ENCODE results near the gene CACNA1C. TPM values are rescaled to one million over a fixed set of nuclear protein-coding genes. Genes with fewer than 3 reads are reported as not detected.

The CACNA1C gene
- total and polyA plus RNA-seq, 4 donors: 4.3 to 114 (median 46.3) TPM

DNA sequence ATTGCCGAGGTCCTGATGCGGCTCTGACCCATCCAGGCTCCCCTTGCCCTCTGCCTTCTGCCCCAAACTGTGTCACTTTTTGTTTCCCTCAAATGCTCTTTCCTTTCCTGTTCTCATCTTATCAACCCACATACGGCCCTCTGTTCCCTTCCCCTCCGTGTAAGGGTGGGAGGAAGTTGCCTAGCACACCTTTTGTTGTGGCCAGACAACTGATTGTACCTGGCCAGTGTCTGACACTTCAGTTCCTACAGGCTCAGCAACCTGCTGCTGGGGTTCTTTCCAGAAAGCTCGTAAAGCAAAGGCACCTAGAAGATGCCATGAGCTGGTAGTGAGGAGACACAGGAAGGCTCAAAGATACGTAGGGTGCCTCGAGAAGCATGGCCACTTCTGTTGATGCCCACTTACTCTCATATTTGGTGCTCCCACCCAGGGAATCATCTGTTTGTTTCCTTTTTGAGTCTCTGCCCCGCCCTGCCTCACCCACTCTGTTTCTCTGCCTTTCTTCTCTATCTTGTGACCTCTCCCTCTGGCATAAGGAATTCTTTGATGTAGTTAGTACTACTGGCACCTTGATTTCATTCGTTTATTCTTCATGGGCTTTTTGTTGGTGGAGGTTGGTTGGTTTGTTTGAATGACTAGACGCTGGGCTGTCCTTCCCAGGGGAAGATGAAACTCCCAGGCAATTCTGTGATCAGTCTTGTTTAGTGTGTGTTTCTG is 589.5 kb downstream of the CACNA1C start:
- Histone ChIP-seq H3K27me3 (ENCODE audit: control insufficient read depth in 1 of 2, insufficient read depth in 2 of 2, low read length in 1 of 2) (no peaks in the 10 kb centered on the region), H3K4me3 (ENCODE audit: low read length in 2 of 2) (no peak overlapping the region), H3K36me3 (ENCODE audit: control insufficient read depth in 1 of 2, insufficient read depth in 2 of 2, low read length in 1 of 2) (no peaks in the 10 kb centered on the region), H3K9me3 (ENCODE audit: control insufficient read depth, low read length) (no peaks in the 10 kb centered on the region), H3K27ac (ENCODE audit: low read depth in 1 of 2, low read length in 2 of 2) (no peak overlapping the region), H3K4me1 (ENCODE audit: control insufficient read depth in 1 of 2, insufficient read depth in 2 of 2, low read length in 2 of 2) (no peaks in the 10 kb centered on the region)
- 79 to 86% methylated on average over 10 of the region's 10 CpGs for WGBS, 2 donors
- DNase-seq: no peak
- no peak for ATAC-seq (ENCODE audit: low FRiP score)
- intact Hi-C loops (cut with DNase I): no loop called here

DNA sequence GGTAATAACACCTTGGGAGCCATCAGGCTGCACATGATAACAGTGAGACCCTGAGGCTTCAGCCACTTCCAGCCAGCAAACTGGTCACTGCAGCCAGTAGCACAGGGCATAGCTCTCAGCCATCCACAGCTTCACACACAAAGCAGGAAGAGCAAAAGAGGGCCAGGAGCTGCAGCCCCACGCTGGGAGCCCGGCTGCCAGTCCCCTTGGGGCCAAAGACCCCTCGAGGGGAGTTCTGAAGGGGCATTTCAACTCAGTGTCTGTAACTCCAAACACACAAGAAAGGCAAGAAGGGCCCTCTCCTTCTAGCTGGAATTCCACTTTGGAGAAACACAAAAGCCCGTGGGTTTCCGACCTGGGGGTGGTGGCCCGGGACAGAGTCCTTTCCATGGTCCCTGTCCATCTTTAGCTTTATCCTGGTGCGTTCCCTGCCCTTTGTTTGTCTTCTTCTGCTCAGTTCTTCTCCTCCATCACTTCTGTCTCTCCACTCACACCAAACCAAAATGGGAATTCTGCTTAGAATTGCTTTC is 590.2 kb downstream of the CACNA1C start:
- DNase-seq: peak in 1 of 2 donors; percentile 60
- Histone ChIP-seq H3K36me3 (ENCODE audit: control insufficient read depth in 1 of 2, insufficient read depth in 2 of 2, low read length in 1 of 2) (no peaks in the 10 kb centered on the region), H3K9me3 (ENCODE audit: control insufficient read depth, low read length) (no peaks in the 10 kb centered on the region), H3K4me3 (ENCODE audit: low read length in 2 of 2) (no peak overlapping the region), H3K27ac (ENCODE audit: low read depth in 1 of 2, low read length in 2 of 2) (no peak overlapping the region), H3K27me3 (ENCODE audit: control insufficient read depth in 1 of 2, insufficient read depth in 2 of 2, low read length in 1 of 2) (no peaks in the 10 kb centered on the region), H3K4me1 (ENCODE audit: control insufficient read depth in 1 of 2, insufficient read depth in 2 of 2, low read length in 2 of 2) (no peaks in the 10 kb centered on the region)
- no peak for ATAC-seq (ENCODE audit: low FRiP score)
- intact Hi-C loops (cut with DNase I): no loop called here
- WGBS, 2 donors: 90 to 93% methylated on average over 7 of the region's 7 CpGs

DNA sequence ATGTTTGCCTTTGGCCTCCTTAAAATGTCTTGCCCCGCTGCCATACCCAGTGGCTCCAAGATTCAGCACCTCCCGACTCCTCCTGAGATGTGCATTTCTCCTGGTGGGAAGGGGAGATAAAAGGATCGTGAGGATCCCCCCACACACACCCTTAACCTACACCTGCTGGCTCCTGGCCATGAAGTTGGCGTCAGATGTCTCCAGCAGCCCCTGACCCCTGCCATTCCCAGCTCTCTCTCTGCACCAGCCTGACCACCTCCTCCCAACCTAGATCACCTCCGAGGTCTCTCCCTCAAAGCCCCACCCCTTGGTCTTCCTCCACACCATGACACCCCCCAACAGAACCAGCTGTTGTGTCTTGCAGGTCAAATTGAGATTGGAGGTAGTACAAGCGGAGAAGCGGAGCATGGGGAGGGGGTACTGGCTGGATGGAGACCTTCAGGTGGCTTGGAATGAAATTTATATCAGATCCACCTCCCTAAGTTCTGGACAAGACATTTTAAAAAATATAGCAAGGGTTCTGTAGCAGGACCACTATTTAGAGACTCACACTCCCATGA is 590.9 kb downstream of the CACNA1C start:
- no peaks in the 10 kb centered on the region for H3K9me3 ChIP-seq (ENCODE audit: control insufficient read depth, low read length)
- H3K36me3 ChIP-seq (ENCODE audit: control insufficient read depth in 1 of 2, insufficient read depth in 2 of 2, low read length in 1 of 2): no peaks in the 10 kb centered on the region
- DNase-seq: peak in 1 of 2 donors; percentile 45
- intact Hi-C loops (cut with DNase I): no loop called here
- no peak for ATAC-seq (ENCODE audit: low FRiP score)
- no peak overlapping the region for H3K4me3 ChIP-seq (ENCODE audit: low read length in 2 of 2)
- no peak overlapping the region for H3K27ac ChIP-seq (ENCODE audit: low read depth in 1 of 2, low read length in 2 of 2)
- no peaks in the 10 kb centered on the region for H3K4me1 ChIP-seq (ENCODE audit: control insufficient read depth in 1 of 2, insufficient read depth in 2 of 2, low read length in 2 of 2)
- no peaks in the 10 kb centered on the region for H3K27me3 ChIP-seq (ENCODE audit: control insufficient read depth in 1 of 2, insufficient read depth in 2 of 2, low read length in 1 of 2)
- WGBS, 2 donors: 93 to 95% methylated on average over 7 of the region's 7 CpGs

DNA sequence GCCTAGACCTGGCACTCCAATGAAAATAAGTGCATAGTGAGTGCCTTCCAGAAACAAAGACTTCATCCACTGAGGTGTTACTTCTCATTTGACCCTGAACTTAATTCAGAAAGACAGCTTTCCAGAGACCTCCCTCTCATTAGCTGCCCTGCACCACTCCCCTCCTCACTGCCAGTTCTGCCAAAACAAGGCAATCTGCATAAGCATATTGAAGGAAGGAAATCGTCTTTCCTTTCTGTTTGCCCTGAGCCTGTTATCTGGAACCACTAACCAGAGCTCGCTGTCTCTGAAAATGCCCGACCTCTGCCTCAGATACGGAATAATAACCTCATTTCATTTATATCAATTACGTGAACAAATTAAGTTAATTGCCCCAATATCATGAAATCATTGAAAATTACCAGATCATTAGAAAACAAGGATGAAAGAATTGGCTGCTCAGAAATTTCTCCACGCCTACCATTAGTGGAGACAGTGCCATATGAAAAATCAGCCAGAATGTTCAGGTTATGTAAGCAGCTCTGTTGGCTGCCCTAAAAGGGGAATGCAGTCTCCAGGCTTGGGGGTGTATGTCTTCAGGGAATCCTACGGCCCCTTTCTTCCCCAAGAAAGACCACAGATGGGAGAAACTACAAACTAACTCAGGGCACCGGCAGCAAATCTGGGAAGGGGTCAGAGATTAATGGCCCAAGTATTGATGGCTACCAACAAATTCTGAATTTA is 592.1 kb downstream of the CACNA1C start:
- Histone ChIP-seq H3K4me1 (ENCODE audit: control insufficient read depth in 1 of 2, insufficient read depth in 2 of 2, low read length in 2 of 2) (no peaks in the 10 kb centered on the region), H3K27ac (ENCODE audit: low read depth in 1 of 2, low read length in 2 of 2) (no peak overlapping the region), H3K9me3 (ENCODE audit: control insufficient read depth, low read length) (no peaks in the 10 kb centered on the region), H3K36me3 (ENCODE audit: control insufficient read depth in 1 of 2, insufficient read depth in 2 of 2, low read length in 1 of 2) (no peaks in the 10 kb centered on the region), H3K4me3 (ENCODE audit: low read length in 2 of 2) (no peak overlapping the region), H3K27me3 (ENCODE audit: control insufficient read depth in 1 of 2, insufficient read depth in 2 of 2, low read length in 1 of 2) (no peaks in the 10 kb centered on the region)
- peak in 1 of 2 donors; percentile 3 for DNase-seq
- WGBS, 2 donors: 80 to 85% methylated on average over 8 of the region's 8 CpGs
- ATAC-seq (ENCODE audit: low FRiP score): no peak
- intact Hi-C loops (cut with DNase I): no loop called here

DNA sequence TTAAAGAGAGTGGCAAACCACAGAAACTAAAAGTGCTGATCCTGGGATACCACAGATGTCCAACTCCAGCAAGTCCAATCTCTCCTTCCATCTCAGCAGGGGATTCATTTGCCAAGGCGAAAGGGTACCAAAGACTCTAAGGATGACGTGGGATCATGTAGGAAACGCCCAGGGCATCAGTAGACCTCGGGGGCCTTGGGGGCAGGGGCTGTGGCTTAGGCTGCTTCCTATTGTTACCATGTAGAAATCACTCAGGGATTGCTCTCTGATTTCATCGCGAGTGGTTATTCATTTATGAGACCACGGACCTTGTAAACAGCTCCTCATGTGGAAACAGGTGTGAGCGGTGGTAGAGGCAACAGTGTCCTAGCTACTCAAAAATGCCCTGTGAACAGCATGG is 592.7 kb downstream of the CACNA1C start:
- peak in 1 of 2 donors; percentile 47 for DNase-seq
- Histone ChIP-seq H3K27ac (ENCODE audit: low read depth in 1 of 2, low read length in 2 of 2) (no peak overlapping the region), H3K27me3 (ENCODE audit: control insufficient read depth in 1 of 2, insufficient read depth in 2 of 2, low read length in 1 of 2) (no peaks in the 10 kb centered on the region), H3K9me3 (ENCODE audit: control insufficient read depth, low read length) (no peaks in the 10 kb centered on the region), H3K4me3 (ENCODE audit: low read length in 2 of 2) (no peak overlapping the region), H3K36me3 (ENCODE audit: control insufficient read depth in 1 of 2, insufficient read depth in 2 of 2, low read length in 1 of 2) (no peaks in the 10 kb centered on the region), H3K4me1 (ENCODE audit: control insufficient read depth in 1 of 2, insufficient read depth in 2 of 2, low read length in 2 of 2) (no peaks in the 10 kb centered on the region)
- 91 to 95% methylated on average over 8 of the region's 8 CpGs for WGBS, 2 donors
- intact Hi-C loops (cut with DNase I): no loop called here
- no peak for ATAC-seq (ENCODE audit: low FRiP score)

DNA sequence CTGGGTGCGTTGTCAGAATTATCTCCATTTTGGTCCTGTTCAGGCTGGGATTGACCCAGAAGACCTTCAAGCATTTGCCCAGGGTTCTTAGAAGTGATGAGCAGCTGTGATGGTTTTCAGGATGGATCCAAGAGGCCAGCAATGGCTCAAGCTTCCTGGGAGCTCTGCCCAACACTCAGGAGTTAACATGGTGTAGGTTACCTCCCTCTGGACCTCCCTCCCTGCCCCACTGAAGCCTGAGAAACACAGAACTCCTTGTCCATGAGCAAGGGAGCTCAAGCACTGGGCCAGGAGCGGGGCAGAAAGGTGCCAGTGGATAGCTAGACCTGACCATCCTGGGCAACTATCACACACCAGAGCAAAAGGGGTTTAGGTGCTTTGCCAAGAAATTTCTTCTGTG is 593.6 kb downstream of the CACNA1C start:
- Histone ChIP-seq H3K4me1 (ENCODE audit: control insufficient read depth in 1 of 2, insufficient read depth in 2 of 2, low read length in 2 of 2) (no peaks in the 10 kb centered on the region), H3K36me3 (ENCODE audit: control insufficient read depth in 1 of 2, insufficient read depth in 2 of 2, low read length in 1 of 2) (no peaks in the 10 kb centered on the region), H3K27ac (ENCODE audit: low read depth in 1 of 2, low read length in 2 of 2) (no peak overlapping the region), H3K4me3 (ENCODE audit: low read length in 2 of 2) (no peak overlapping the region), H3K9me3 (ENCODE audit: control insufficient read depth, low read length) (no peaks in the 10 kb centered on the region), H3K27me3 (ENCODE audit: control insufficient read depth in 1 of 2, insufficient read depth in 2 of 2, low read length in 1 of 2) (no peaks in the 10 kb centered on the region)
- 93 to 95% methylated on average over 2 of the region's 2 CpGs for WGBS, 2 donors
- DNase-seq: peak in 1 of 2 donors; percentile 15
- ATAC-seq (ENCODE audit: low FRiP score): no peak
- intact Hi-C loops (cut with DNase I): no loop called here

DNA sequence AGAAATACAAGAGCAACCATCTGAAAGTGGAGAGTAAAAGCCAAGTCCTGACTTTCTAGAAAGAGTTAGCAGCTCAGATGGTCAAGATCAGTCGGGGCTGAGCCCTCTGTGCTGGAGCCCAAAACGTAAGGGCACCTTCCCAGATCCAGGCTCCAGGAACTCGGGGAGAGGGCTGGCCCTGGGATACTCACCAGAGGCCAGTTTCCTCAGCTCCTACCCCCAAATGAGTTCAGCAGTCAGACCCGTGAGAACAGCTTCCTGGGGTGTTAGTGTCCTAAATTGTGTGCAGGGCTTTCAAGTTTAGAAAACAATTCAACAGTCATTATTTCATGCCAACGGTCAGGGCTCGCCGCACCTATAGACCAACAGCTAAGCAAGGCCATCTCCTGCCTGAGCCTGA is 594.4 kb downstream of the CACNA1C start:
- Histone ChIP-seq H3K4me3 (ENCODE audit: low read length in 2 of 2) (no peak overlapping the region), H3K27ac (ENCODE audit: low read depth in 1 of 2, low read length in 2 of 2) (no peak overlapping the region), H3K27me3 (ENCODE audit: control insufficient read depth in 1 of 2, insufficient read depth in 2 of 2, low read length in 1 of 2) (no peaks in the 10 kb centered on the region), H3K9me3 (ENCODE audit: control insufficient read depth, low read length) (no peaks in the 10 kb centered on the region), H3K4me1 (ENCODE audit: control insufficient read depth in 1 of 2, insufficient read depth in 2 of 2, low read length in 2 of 2) (no peaks in the 10 kb centered on the region), H3K36me3 (ENCODE audit: control insufficient read depth in 1 of 2, insufficient read depth in 2 of 2, low read length in 1 of 2) (no peaks in the 10 kb centered on the region)
- ATAC-seq (ENCODE audit: low FRiP score) (no peak), DNase-seq (peak; percentile 3 to 50)
- WGBS, 2 donors: 78 to 88% methylated on average over 7 of the region's 7 CpGs
- intact Hi-C loops (cut with DNase I): no loop called here

DNA sequence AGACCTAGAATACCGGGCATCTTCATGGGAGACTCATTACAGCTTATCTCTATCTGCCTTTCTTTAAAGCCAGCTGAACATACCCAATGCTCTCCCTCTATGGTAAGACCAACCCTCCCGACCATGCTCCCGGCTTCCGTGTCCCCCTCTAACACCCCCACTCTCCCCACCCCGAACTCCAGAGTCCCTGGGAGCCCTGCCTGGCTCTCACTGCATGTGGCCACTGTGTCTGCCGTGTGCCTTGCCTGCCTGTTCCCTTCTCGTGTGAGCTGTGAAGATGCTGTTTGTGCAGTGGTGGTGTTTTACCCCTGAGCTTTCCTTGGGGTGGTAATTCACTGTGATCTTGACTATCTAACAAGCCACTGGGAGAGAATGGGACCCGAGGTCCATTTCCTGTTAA is 595.6 kb downstream of the CACNA1C start:
- peak; percentile 11 to 19 for DNase-seq
- intact Hi-C loops (cut with DNase I): no loop called here

More for the DNA sequence above, 595.6 kb downstream of the CACNA1C start:
- Histone ChIP-seq H3K27ac (ENCODE audit: low read depth in 1 of 2, low read length in 2 of 2) (no peak overlapping the region), H3K36me3 (ENCODE audit: control insufficient read depth in 1 of 2, insufficient read depth in 2 of 2, low read length in 1 of 2) (peaks cover 0 to 1% of the 10 kb centered on the region in 2 donors), H3K9me3 (ENCODE audit: control insufficient read depth, low read length) (no peaks in the 10 kb centered on the region), H3K4me3 (ENCODE audit: low read length in 2 of 2) (no peak overlapping the region), H3K4me1 (ENCODE audit: control insufficient read depth in 1 of 2, insufficient read depth in 2 of 2, low read length in 2 of 2) (no peaks in the 10 kb centered on the region), H3K27me3 (ENCODE audit: control insufficient read depth in 1 of 2, insufficient read depth in 2 of 2, low read length in 1 of 2) (no peaks in the 10 kb centered on the region)
- 87 to 91% methylated on average over 8 of the region's 8 CpGs for WGBS, 2 donors
- no peak for ATAC-seq (ENCODE audit: low FRiP score)
